Cardiac fibroblast (primary cell): ENCODE results near the gene GPR26.

ENCODE experiments used
- DNase-seq, 2 donors: peaks; one replicate each; pipeline versions ENCODE4 v3.0.0 to v3.0.0-alpha.2; 2010; ENCODE audit warnings: low read depth in 2 of 2
- H3K4me3 ChIP-seq, 2 donors: replicated peaks in 1 of 2; 1 replicate in 1 of 2; 2 replicates in 1 of 2; pipeline ENCODE4 v1.5.1; 2011; ENCODE audit warnings: low read depth in 2 of 2, low read length in 2 of 2, mild to moderate bottlenecking in 2 of 2, moderate library complexity in 1 of 2
- CTCF ChIP-seq: IDR thresholded peaks from one replicate; pipeline ENCODE4 v1.5.1; 2011; ENCODE audit warnings: low read depth, mild to moderate bottlenecking, low read length, inconsistent platforms

GPR26 gene

GRCh38 chr10:123655751-123656150 lies 10.4 kb upstream of the GPR26 start:
- H3K4me3 ChIP-seq = no peak overlapping the region
- no peak for TF ChIP-seq CTCF
- DNase-seq = no peak

- no peak for DNase-seq
- no peak for TF ChIP-seq CTCF
- no peak overlapping the region for H3K4me3 ChIP-seq
Observed at GRCh38 chr10:123663522-123663921, 2.6 kb upstream of the GPR26 start.

GRCh38 chr10:123665491-123666286 lies 466 bp upstream of the GPR26 start:
- TF ChIP-seq CTCF = no peak
- no peak for DNase-seq
- no peak overlapping the region for H3K4me3 ChIP-seq

- TF ChIP-seq CTCF = no peak
- no peak for DNase-seq
- H3K4me3 ChIP-seq = no peak overlapping the region
Observed at GRCh38 chr10:123669886-123670285, 3.7 kb downstream of the GPR26 start.

GRCh38 chr10:123673198-123673597 lies 7.0 kb downstream of the GPR26 start:
- DNase-seq = no peak
- no peak overlapping the region for H3K4me3 ChIP-seq
- no peak for TF ChIP-seq CTCF

- no peak overlapping the region for H3K4me3 ChIP-seq
- no peak for TF ChIP-seq CTCF
- no peak for DNase-seq
Observed at GRCh38 chr10:123674741-123675140, 8.6 kb downstream of the GPR26 start.

- TF ChIP-seq CTCF = no peak
- H3K4me3 ChIP-seq = no peak overlapping the region
- DNase-seq = no peak
Observed at GRCh38 chr10:123675811-123676210, 9.7 kb downstream of the GPR26 start.
